Vagina (tissue), 2 donors: Measurements from ENCODE around the gene MYO10.

Source experiments
- CTCF ChIP-seq, 3 experiments: fragments of 450-650 bp in 2 of 3; fragments of 200-600 bp in 1 of 3; sonication (generic) in 1 of 3; IDR thresholded peaks; one replicate each; pipeline ENCODE4 v1.5.1; 2017 to 2019; ENCODE audit warnings: antibody characterized with exemption in 3 of 3, mild to moderate bottlenecking in 2 of 3, moderate library complexity in 2 of 3
- POLR2A ChIP-seq, 2 donors: fragments of 450-650 bp; IDR thresholded peaks; one replicate each; pipeline ENCODE4 v1.6.1; 2017; ENCODE audit warnings: antibody characterized with exemption in 2 of 2, mild to moderate bottlenecking in 2 of 2, moderate library complexity in 2 of 2
- POLR2AphosphoS5 ChIP-seq, 2 donors: sonication (generic); formaldehyde crosslinking; IDR thresholded peaks; one replicate each; pipeline ENCODE4 v1.9.0; 2017; ENCODE audit warnings: antibody characterized with exemption in 2 of 2, mild to moderate bottlenecking in 2 of 2, low read depth in 1 of 2; ENCODE audit not compliant: insufficient read depth in 1 of 2

- no peak for TF ChIP-seq CTCF (IDR thresholded peaks at IDR 0.05)
- no peak for TF ChIP-seq POLR2AphosphoS5 (IDR thresholded peaks at IDR 0.05; ENCODE audit: insufficient read depth in 1 of 2, low read depth in 1 of 2)
- no peak for TF ChIP-seq POLR2A (IDR thresholded peaks at IDR 0.05)
These were observed 269.8 kb downstream of the MYO10 start for GRCh38 chr5:16666130-16666882.
